Keratinocyte (primary cell): ENCODE results near the gene CCDC88B. TPM values are rescaled to one million over a fixed set of nuclear protein-coding genes. Genes with fewer than 3 reads are reported as not detected.

ENCODE experiments used
- DNase-seq: peaks from one replicate; pipeline ENCODE4 v3.0.0-alpha.2; 2011; ENCODE audit warnings: low read depth, missing footprints, low spot score
- FAIRE-seq: peaks from 2 replicates; lab custom pipeline; 2011; peaks lifted over from hg19 to GRCh38; lab: Jason Lieb, UNC
- H2AFZ ChIP-seq: 2 replicates; pipeline ENCODE4 v1.6.0; 2012; ENCODE audit warnings: low read length, control low read depth, inconsistent platforms; ENCODE audit not compliant: control insufficient read depth
- H3K27ac ChIP-seq: 2 replicates; pipeline ENCODE4 v1.5.1; 2011; ENCODE audit warnings: low read length; ENCODE audit not compliant: control insufficient read depth, insufficient read depth
- H3K27me3 ChIP-seq: 3 replicates; pipeline ENCODE4 v1.6.0; 2011; ENCODE audit warnings: low read length; ENCODE audit not compliant: control insufficient read depth, insufficient read depth; ENCODE audit errors: extremely low read depth
- H3K36me3 ChIP-seq, 2 experiments: 2 replicates in 1 of 2; 3 replicates in 1 of 2; pipeline ENCODE4 v1.5.1; 2011; ENCODE audit warnings: low read length in 2 of 2, mild to moderate bottlenecking in 1 of 2; ENCODE audit not compliant: control insufficient read depth in 2 of 2, insufficient read depth in 2 of 2; ENCODE audit errors: extremely low read depth in 1 of 2
- H3K4me1 ChIP-seq: 3 replicates; pipeline ENCODE4 v1.5.1; 2011; ENCODE audit warnings: low read length; ENCODE audit not compliant: control insufficient read depth, insufficient read depth; ENCODE audit errors: extremely low read depth
- H3K4me2 ChIP-seq: 3 replicates; pipeline ENCODE4 v1.6.0; 2011; ENCODE audit warnings: low read depth, low read length; ENCODE audit not compliant: control insufficient read depth, insufficient read depth; ENCODE audit errors: extremely low read depth
- H3K4me3 ChIP-seq, 3 experiments: fragments of 200-600 bp in 1 of 3; sonication (generic) in 1 of 3; 2 replicates in 2 of 3; 3 replicates in 1 of 3; pipeline ENCODE4 v1.5.1; 2011 to 2016; ENCODE audit warnings: low read length in 3 of 3, mild to moderate bottlenecking in 3 of 3, control low read depth in 2 of 3, inconsistent platforms in 1 of 3, low read depth in 1 of 3, mixed read lengths in 1 of 3, mixed run types in 1 of 3, moderate library complexity in 1 of 3; ENCODE audit not compliant: control insufficient read depth in 2 of 3, insufficient read depth in 2 of 3; ENCODE audit errors: extremely low read depth in 1 of 3
- H3K79me2 ChIP-seq: 2 replicates; pipeline ENCODE4 v1.6.0; 2012; ENCODE audit warnings: low read length; ENCODE audit not compliant: control insufficient read depth, insufficient read depth
- H3K9ac ChIP-seq: 3 replicates; pipeline ENCODE4 v1.6.0; 2011; ENCODE audit warnings: low read length; ENCODE audit not compliant: control insufficient read depth, insufficient read depth; ENCODE audit errors: extremely low read depth
- H3K9me1 ChIP-seq: 3 replicates; pipeline ENCODE4 v1.6.0; 2011; ENCODE audit warnings: low read length; ENCODE audit not compliant: control insufficient read depth, insufficient read depth; ENCODE audit errors: extremely low read depth
- H3K9me3 ChIP-seq: 2 replicates; pipeline ENCODE4 v1.5.1; 2012; ENCODE audit warnings: low read depth, low read length; ENCODE audit not compliant: control insufficient read depth
- H4K20me1 ChIP-seq: 3 replicates; pipeline ENCODE4 v1.6.0; 2011; ENCODE audit warnings: low read length; ENCODE audit not compliant: control insufficient read depth, insufficient read depth; ENCODE audit errors: extremely low read depth
- CTCF ChIP-seq, 3 experiments: IDR thresholded peaks in 1 of 3; conservative IDR thresholded peaks in 1 of 3; optimal IDR thresholded peaks in 1 of 3; 2 replicates in 2 of 3; 3 replicates in 1 of 3; pipeline versions ENCODE3 to v1.5.1; 2011; ENCODE audit warnings: low read length in 3 of 3, mild to moderate bottlenecking in 3 of 3, moderate library complexity in 2 of 3, control low read depth in 1 of 3, inconsistent platforms in 1 of 3; ENCODE audit not compliant: insufficient read depth in 2 of 3; ENCODE audit errors: extremely low read depth in 1 of 3
- EZH2 ChIP-seq: IDR thresholded peaks from one replicate; pipeline ENCODE4 v1.6.1; 2012; ENCODE audit warnings: inconsistent platforms, mild to moderate bottlenecking, low read length, moderate library complexity
- dilution Hi-C: fragments of 300-500 bp; cut with MboI; formaldehyde crosslinking; loops from one replicate; pipeline ENCODE4 v1.7.0; 2020; ENCODE audit warnings: low sequenced_read_pairs; ENCODE audit not compliant: extremely low pct_ligation_motif_present
- polyA plus RNA-seq, 5 experiments: library from polyadenylated mRNA; depleted of rRNA in 3 of 5; stranded (reverse) in 3 of 5; stranded (forward) in 1 of 5; unstranded in 1 of 5; fragments of >200 nt; gene quantifications; 1 replicate in 1 of 5; 2 replicates in 3 of 5; 3 replicates in 1 of 5; pipeline versions ENCODE4 v1.2.1 to v1.2.3, GENCODE V29; 2011 to 2012; ENCODE audit warnings: missing spikeins in 2 of 5, low read depth in 1 of 5, low replicate concordance in 1 of 5

Gene CCDC88B
- polyA plus RNA-seq, 1 donor (not counting 4 experiments of a cell fraction or from before 2014, with no cell fraction given) = 3.7 TPM

DNA sequence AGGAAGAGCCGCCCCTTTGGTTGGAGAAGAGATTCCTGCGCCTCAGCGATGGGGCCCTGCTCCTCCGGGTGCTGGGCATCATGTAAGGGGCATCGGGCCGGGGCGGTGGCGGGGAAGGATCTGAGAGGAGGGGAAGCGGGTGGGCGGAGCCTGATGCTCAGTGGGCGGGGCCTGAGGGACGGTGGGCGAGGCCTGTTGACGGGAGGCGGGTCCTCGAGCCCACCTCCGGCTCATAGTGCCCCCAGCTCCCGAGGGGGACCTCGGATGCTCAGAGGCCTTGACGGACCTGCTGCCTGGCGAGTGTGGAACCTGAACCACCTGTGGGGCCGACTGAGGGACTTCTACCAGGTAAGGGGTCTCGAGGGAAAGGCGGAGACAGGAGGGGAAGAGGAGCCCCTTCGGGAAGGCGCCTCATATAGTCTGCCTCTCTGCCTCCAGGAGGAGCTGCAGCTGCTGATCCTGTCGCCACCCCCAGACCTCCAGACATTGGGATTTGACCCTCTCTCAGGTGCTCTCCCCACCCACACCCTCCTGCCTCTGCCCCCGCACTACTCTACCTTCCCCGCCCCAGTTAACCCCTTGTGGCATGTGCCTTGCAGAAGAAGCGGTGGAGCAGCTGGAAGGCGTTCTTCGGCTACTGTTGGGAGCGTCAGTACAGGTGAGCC is 799 bp downstream of the CCDC88B start:
- no peak overlapping the region for H3K4me2 ChIP-seq
- no peak for TF ChIP-seq EZH2
- no peak for TF ChIP-seq CTCF (optimal IDR thresholded peaks at IDR 0.05 in 1 of 3, IDR thresholded peaks at IDR 0.05 in 1 of 3, conservative IDR thresholded peaks at IDR 0.05 in 1 of 3; ENCODE audit: extremely low read depth in 1 of 3, insufficient read depth in 2 of 3, low read length in 3 of 3)
- no peaks in the 10 kb centered on the region for H3K36me3 ChIP-seq
- dilution Hi-C loops = no loop called here
- H2AFZ ChIP-seq = no peak overlapping the region
- no peaks in the 10 kb centered on the region for H3K9me1 ChIP-seq
- H3K9me3 ChIP-seq = no peaks in the 10 kb centered on the region
- H3K4me1 ChIP-seq = peaks cover 14% of the 10 kb centered on the region
- no peak for FAIRE-seq
- H3K4me3 ChIP-seq = no peak overlapping the region
- no peak for DNase-seq
- H3K27me3 ChIP-seq = no peaks in the 10 kb centered on the region
- H3K9ac ChIP-seq = no peak overlapping the region
- H3K79me2 ChIP-seq = no peaks in the 10 kb centered on the region
- H3K27ac ChIP-seq = no peak overlapping the region
- H4K20me1 ChIP-seq = no peaks in the 10 kb centered on the region

GRCh38 chr11:64341429-64341828 is 1.4 kb downstream of the CCDC88B start:
- peaks cover 11% of the 10 kb centered on the region for H3K4me1 ChIP-seq
- FAIRE-seq = no peak

More at GRCh38 chr11:64341429-64341828, 1.4 kb downstream of the CCDC88B start:
- Histone ChIP-seq H3K4me3 (no peak overlapping the region), H2AFZ (no peak overlapping the region), H3K36me3 (no peaks in the 10 kb centered on the region), H3K9ac (no peak overlapping the region), H3K79me2 (no peaks in the 10 kb centered on the region), H3K9me3 (no peaks in the 10 kb centered on the region), H3K27ac (no peak overlapping the region), H3K27me3 (no peaks in the 10 kb centered on the region), H3K4me2 (no peak overlapping the region), H3K9me1 (no peaks in the 10 kb centered on the region), H4K20me1 (no peaks in the 10 kb centered on the region)
- TF ChIP-seq EZH2 (no peak), CTCF (optimal IDR thresholded peaks at IDR 0.05 in 1 of 3, IDR thresholded peaks at IDR 0.05 in 1 of 3, conservative IDR thresholded peaks at IDR 0.05 in 1 of 3; ENCODE audit: extremely low read depth in 1 of 3, insufficient read depth in 2 of 3, low read length in 3 of 3) (no peak)
- DNase-seq = no peak
- dilution Hi-C loops = no loop called here
